Upper lobe of left lung (tissue), 6 donors: ENCODE results near the gene LNPK. TPM values are rescaled to one million over a fixed set of nuclear protein-coding genes. Genes with fewer than 3 reads are reported as not detected.

ENCODE experiments used
- ATAC-seq, 2 donors: fragments of 200-7000 bp; cut with Tn5 transposase; one replicate each; pipeline ENCODE4 v1.9.1; 2022; ENCODE audit warnings: mild to moderate bottlenecking in 2 of 2, moderate library complexity in 2 of 2; ENCODE audit not compliant: low FRiP score in 2 of 2
- DNase-seq, 2 donors: peaks; one replicate each; pipeline ENCODE4 v3.0.0-alpha.2; 2019 to 2020
- H3K27ac ChIP-seq, 4 donors: fragments of 200-600 bp; sonication (generic); one replicate each; pipeline ENCODE4 v1.5.1; 2016 to 2019
- H3K27me3 ChIP-seq, 4 donors: fragments of 200-600 bp; sonication (generic); one replicate each; pipeline ENCODE4 v1.5.1; 2017 to 2019
- H3K36me3 ChIP-seq, 4 donors: fragments of 200-600 bp; sonication (generic); one replicate each; pipeline ENCODE4 v1.5.1; 2016 to 2019
- H3K4me1 ChIP-seq, 4 donors: fragments of 200-600 bp; sonication (generic); one replicate each; pipeline ENCODE4 v1.5.1; 2018 to 2019
- H3K4me3 ChIP-seq, 4 donors: fragments of 200-600 bp; sonication (generic); one replicate each; pipeline ENCODE4 v1.5.1; 2017 to 2019; ENCODE audit warnings: mild to moderate bottlenecking in 2 of 4, moderate library complexity in 1 of 4
- H3K9me3 ChIP-seq, 4 donors: fragments of 200-600 bp; sonication (generic); one replicate each; pipeline ENCODE4 v1.5.1; 2018 to 2019
- CTCF ChIP-seq, 6 experiments: fragments of 450-650 bp in 4 of 6; fragments of 200-600 bp in 2 of 6; sonication (generic) in 2 of 6; IDR thresholded peaks; one replicate each; pipeline ENCODE4 v1.5.1; 2016 to 2019; ENCODE audit warnings: antibody characterized with exemption in 6 of 6
- EP300 ChIP-seq, 4 donors: sonication (generic); formaldehyde crosslinking; IDR thresholded peaks; one replicate each; pipeline ENCODE4 v1.5.1; 2017; ENCODE audit warnings: antibody characterized with exemption in 4 of 4, control low read depth in 2 of 4
- POLR2A ChIP-seq, 4 donors: fragments of 450-650 bp; IDR thresholded peaks; one replicate each; pipeline ENCODE4 v1.5.1; 2016 to 2017; ENCODE audit warnings: antibody characterized with exemption in 4 of 4, mild to moderate bottlenecking in 2 of 4
- POLR2AphosphoS5 ChIP-seq, 2 donors: sonication (generic); formaldehyde crosslinking; IDR thresholded peaks; one replicate each; pipeline ENCODE4 v1.5.1; 2017; ENCODE audit warnings: antibody characterized with exemption in 2 of 2
- WGBS, 2 donors: methylation state at CpG; one replicate each; pipeline ENCODE4 v1.1.5; 2017 to 2018; 5-methylcytosine and 5-hydroxymethylcytosine counted together
- total RNA-seq, 6 donors: library from RNA; depleted of rRNA in 4 of 6; stranded (reverse); fragments of >200 nt in 4 of 6; gene quantifications; one replicate each; pipeline versions ENCODE4 v1.1.0 to v1.2.1, GENCODE V29; 2016 to 2021
- donor health status: DM: no; HTN: no; CAD: no; lungs with moderate emphysema.
- donor health status: DM: no; HTN: yes; CAD: no; lungs with severe emphysema.

The LNPK gene
- total RNA-seq, 6 donors from 2014 or later, result 8.4 to 28.0 (median 18.3) TPM

- Histone ChIP-seq H3K27ac (no peak overlapping the region), H3K9me3 (no peaks in the 10 kb centered on the region), H3K36me3 (no peaks in the 10 kb centered on the region), H3K27me3 (no peaks in the 10 kb centered on the region), H3K4me3 (no peak overlapping the region), H3K4me1 (no peaks in the 10 kb centered on the region)
- no peak for DNase-seq
- 72 to 80% methylated on average over 2 of the region's 2 CpGs for WGBS, 2 donors
- TF ChIP-seq POLR2AphosphoS5 (IDR thresholded peaks at IDR 0.05) (no peak), CTCF (IDR thresholded peaks at IDR 0.05) (no peak), EP300 (IDR thresholded peaks at IDR 0.05) (no peak), POLR2A (IDR thresholded peaks at IDR 0.05) (no peak)
- ATAC-seq, result no peak
Measured at GRCh38 chr2:176027806-176028205, 25.7 kb upstream of the LNPK start.

GRCh38 chr2:176025932-176026331 is 23.9 kb upstream of the LNPK start:
- Histone ChIP-seq H3K4me1 (no peaks in the 10 kb centered on the region), H3K27me3 (no peaks in the 10 kb centered on the region), H3K36me3 (no peaks in the 10 kb centered on the region), H3K4me3 (no peak overlapping the region), H3K9me3 (no peaks in the 10 kb centered on the region), H3K27ac (no peak overlapping the region)
- DNase-seq (no peak), ATAC-seq (no peak)
- no peak for TF ChIP-seq EP300 (IDR thresholded peaks at IDR 0.05)
- 67 to 69% methylated on average over 4 of the region's 4 CpGs for WGBS, 2 donors

GRCh38 chr2:176024083-176024482 is 22.0 kb upstream of the LNPK start:
- no peak overlapping the region for H3K4me3 ChIP-seq
- ATAC-seq (no peak), DNase-seq (no peak)
- H3K9me3 ChIP-seq, result no peaks in the 10 kb centered on the region
- H3K27me3 ChIP-seq, result no peaks in the 10 kb centered on the region
- no peaks in the 10 kb centered on the region for H3K4me1 ChIP-seq
- TF ChIP-seq POLR2A (IDR thresholded peaks at IDR 0.05) (no peak), POLR2AphosphoS5 (IDR thresholded peaks at IDR 0.05) (no peak)
- H3K27ac ChIP-seq, result no peak overlapping the region
- no peaks in the 10 kb centered on the region for H3K36me3 ChIP-seq
- 95% methylated on average over 2 of the region's 2 CpGs for WGBS, 2 donors

GRCh38 chr2:176022048-176022447 is 20.0 kb upstream of the LNPK start:
- Histone ChIP-seq H3K36me3 (no peaks in the 10 kb centered on the region), H3K4me1 (no peaks in the 10 kb centered on the region), H3K9me3 (no peaks in the 10 kb centered on the region), H3K27ac (no peak overlapping the region), H3K4me3 (no peak overlapping the region), H3K27me3 (no peaks in the 10 kb centered on the region)
- no peak for ATAC-seq
- TF ChIP-seq EP300 (IDR thresholded peaks at IDR 0.05), result no peak
- no peak for TF ChIP-seq CTCF (IDR thresholded peaks at IDR 0.05)
- no peak for TF ChIP-seq POLR2A (IDR thresholded peaks at IDR 0.05)
- TF ChIP-seq POLR2AphosphoS5 (IDR thresholded peaks at IDR 0.05), result no peak
- 89 to 100% methylated on average over 1 of the region's 1 CpG for WGBS, 2 donors
- DNase-seq, result no peak

GRCh38 chr2:176020400-176020799 is 18.3 kb upstream of the LNPK start:
- Histone ChIP-seq H3K27ac (no peak overlapping the region), H3K36me3 (no peaks in the 10 kb centered on the region), H3K27me3 (no peaks in the 10 kb centered on the region), H3K4me1 (no peaks in the 10 kb centered on the region), H3K4me3 (no peak overlapping the region), H3K9me3 (no peaks in the 10 kb centered on the region)
- ATAC-seq (no peak), DNase-seq (no peak)
- TF ChIP-seq EP300 (IDR thresholded peaks at IDR 0.05) (no peak), CTCF (IDR thresholded peaks at IDR 0.05) (no peak), POLR2AphosphoS5 (IDR thresholded peaks at IDR 0.05) (no peak), POLR2A (IDR thresholded peaks at IDR 0.05) (no peak)
- 87 to 90% methylated on average over 6 of the region's 6 CpGs for WGBS, 2 donors

- Histone ChIP-seq H3K9me3 (no peaks in the 10 kb centered on the region), H3K27me3 (no peaks in the 10 kb centered on the region), H3K4me3 (no peak overlapping the region), H3K36me3 (no peaks in the 10 kb centered on the region), H3K27ac (no peak overlapping the region), H3K4me1 (no peaks in the 10 kb centered on the region)
- ATAC-seq, result no peak
- DNase-seq, result no peak
- WGBS, 2 donors, result 89 to 91% methylated on average over 1 of the region's 1 CpG
- TF ChIP-seq POLR2AphosphoS5 (IDR thresholded peaks at IDR 0.05) (no peak), EP300 (IDR thresholded peaks at IDR 0.05) (no peak), POLR2A (IDR thresholded peaks at IDR 0.05) (no peak), CTCF (IDR thresholded peaks at IDR 0.05) (no peak)
Measured at GRCh38 chr2:176018708-176019107, 16.6 kb upstream of the LNPK start.
